ENCODE measurements around the gene EMILIN1.

Gene EMILIN1

DNA sequence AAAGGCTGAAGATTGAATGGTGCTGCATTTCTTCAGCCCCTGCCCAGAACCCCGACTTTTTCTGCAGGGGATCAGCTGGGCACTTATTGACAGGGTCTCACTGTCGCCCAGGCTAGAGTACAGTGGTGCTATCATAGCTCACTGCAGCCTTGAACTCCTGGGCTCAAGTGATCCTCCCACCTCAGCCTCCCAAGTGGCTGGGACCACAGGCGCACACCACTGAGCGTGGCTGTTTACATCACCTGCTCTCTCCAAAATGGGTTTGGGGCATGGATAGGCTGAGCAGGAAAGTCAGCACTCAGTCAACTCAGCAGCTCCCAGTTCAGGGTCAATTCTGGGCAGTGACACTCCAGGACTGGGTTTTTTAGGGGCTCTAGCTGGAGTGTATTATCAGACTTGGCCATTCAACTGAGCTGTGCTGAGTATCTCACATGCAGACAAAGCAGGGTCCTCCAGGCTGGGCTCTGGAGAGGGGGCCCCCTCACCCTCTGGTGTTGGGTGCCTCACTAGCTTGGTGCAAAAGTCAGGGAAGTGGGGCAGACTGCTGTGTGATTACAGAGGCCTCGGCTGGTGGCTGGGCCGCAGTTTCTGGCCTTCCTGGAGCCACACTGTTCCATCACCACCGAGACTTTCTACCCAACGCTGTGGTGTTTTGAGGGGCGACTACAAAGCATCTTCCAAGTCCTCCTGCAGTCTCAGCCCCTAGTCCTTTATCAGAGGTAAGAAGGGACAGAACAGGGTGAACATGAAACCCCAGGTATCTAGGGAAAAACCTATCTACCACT is 49.7 kb downstream of the EMILIN1 start:
- no peak for DNase-seq

GRCh38 chr2:27128668-27129571 is 50.5 kb downstream of the EMILIN1 start:
- no peak for DNase-seq

GRCh38 chr2:27130396-27130795 is 52.0 kb downstream of the EMILIN1 start:
- no peak for DNase-seq

DNA sequence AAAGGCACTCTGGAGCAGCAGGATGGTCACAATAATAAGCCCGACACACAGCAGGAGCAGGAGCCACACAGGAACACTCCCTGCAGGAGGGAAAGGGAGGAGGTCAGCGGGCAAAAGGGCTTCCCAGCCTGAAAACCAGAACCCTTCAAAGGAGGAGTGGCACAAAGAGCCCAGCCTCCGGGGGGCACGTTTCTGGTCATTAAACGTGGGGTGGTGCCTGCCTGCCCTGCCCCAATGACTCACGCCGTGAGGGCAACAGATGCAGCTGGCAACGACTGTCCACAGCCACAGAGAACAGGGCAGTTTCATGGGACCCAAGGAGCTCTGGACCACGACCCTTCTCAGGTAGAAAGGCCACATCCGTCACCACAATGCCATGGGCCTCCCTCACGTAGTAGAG is 53.0 kb downstream of the EMILIN1 start:
- DNase-seq = no peak

GRCh38 chr2:27133195-27133875 is 54.9 kb downstream of the EMILIN1 start:
- no peak for DNase-seq

GRCh38 chr2:27133905-27134780 is 55.7 kb downstream of the EMILIN1 start, which contains the start of gene PREB:
Gene PREB (minus strand): TSS chr2:27134636. CDS start chr2:27134421, 215 bp downstream.
- DNase-seq = peak; percentile 99

- no peak for DNase-seq
These were observed 56.5 kb downstream of the EMILIN1 start for GRCh38 chr2:27134781-27135477.

- no peak for DNase-seq
These were observed 57.1 kb downstream of the EMILIN1 start for GRCh38 chr2:27135478-27135955.

Data from right forelimb (tissue), 1 donor.